H9 (cell line): Measurements from ENCODE around the gene TSPAN33. TPM values are rescaled to one million over a fixed set of nuclear protein-coding genes. Genes with fewer than 3 reads are reported as not detected.
"Not testable (repeated sequence)": the region's sequence is repeated elsewhere in the genome, so short reads cannot be mapped to it uniquely, and the experiment has no call there.

Experiments used
- DNase-seq: peaks from one replicate; pipeline ENCODE4 v3.0.0-alpha.2; 2017
- H2AFZ ChIP-seq: one replicate; pipeline ENCODE4 v1.6.1; 2013; ENCODE audit warnings: mild to moderate bottlenecking, low read length, control low read depth, moderate library complexity
- H2AK5ac ChIP-seq: 2 replicates; pipeline ENCODE4 v1.6.1; 2013; ENCODE audit warnings: low read length, control low read depth, mixed read lengths; ENCODE audit not compliant: insufficient read length
- H2BK120ac ChIP-seq: one replicate; pipeline ENCODE4 v1.6.1; 2013; ENCODE audit warnings: low read depth, mild to moderate bottlenecking, low read length, control low read depth, inconsistent platforms; ENCODE audit not compliant: poor library complexity, severe bottlenecking
- H2BK12ac ChIP-seq: 2 replicates; pipeline ENCODE4 v1.6.1; 2013; ENCODE audit warnings: low read length, control low read depth, mixed read lengths, low read depth; ENCODE audit not compliant: insufficient read length
- H2BK15ac ChIP-seq: 2 replicates; pipeline ENCODE4 v1.6.1; 2013; ENCODE audit warnings: low read depth, low read length, control low read depth
- H2BK20ac ChIP-seq: one replicate; pipeline ENCODE4 v1.6.1; 2013; ENCODE audit warnings: low read depth, mild to moderate bottlenecking, low read length, control low read depth, inconsistent platforms; ENCODE audit not compliant: poor library complexity, severe bottlenecking
- H2BK5ac ChIP-seq: 2 replicates; pipeline ENCODE4 v1.6.1; 2013; ENCODE audit warnings: low read length, control low read depth, mixed read lengths; ENCODE audit not compliant: insufficient read length
- H3K14ac ChIP-seq: 2 replicates; pipeline ENCODE4 v1.6.1; 2013; ENCODE audit warnings: low read length, control low read depth; ENCODE audit not compliant: insufficient read depth
- H3K18ac ChIP-seq: 2 replicates; pipeline ENCODE4 v1.6.1; 2013; ENCODE audit warnings: low read depth, mild to moderate bottlenecking, mixed read lengths, low read length, control low read depth; ENCODE audit not compliant: insufficient read length
- H3K23ac ChIP-seq: 2 replicates; pipeline ENCODE4 v1.6.1; 2013; ENCODE audit warnings: low read length, control low read depth, mixed read lengths, low read depth; ENCODE audit not compliant: insufficient read length
- H3K23me2 ChIP-seq: 2 replicates; pipeline ENCODE4 v1.6.1; 2013; ENCODE audit warnings: low read depth, mild to moderate bottlenecking, mixed read lengths, low read length, control low read depth; ENCODE audit not compliant: insufficient read length, poor library complexity, severe bottlenecking
- H3K27ac ChIP-seq: 2 replicates; pipeline ENCODE4 v1.5.1; 2013; ENCODE audit warnings: low read length, control low read depth, mixed read lengths, low read depth; ENCODE audit not compliant: insufficient read length
- H3K27me3 ChIP-seq: 2 replicates; pipeline ENCODE4 v1.6.1; 2013; ENCODE audit warnings: low read length, control low read depth, inconsistent platforms; ENCODE audit not compliant: insufficient read depth
- H3K4ac ChIP-seq: 2 replicates; pipeline ENCODE4 v1.6.1; 2013; ENCODE audit warnings: low read depth, mild to moderate bottlenecking, control low read depth, inconsistent platforms, low read length, moderate library complexity
- H3K4me1 ChIP-seq: 2 replicates; pipeline ENCODE4 v1.6.1; 2013; ENCODE audit warnings: low read length, control low read depth, inconsistent platforms; ENCODE audit not compliant: insufficient read depth
- H3K4me2 ChIP-seq: 2 replicates; pipeline ENCODE4 v1.6.1; 2013; ENCODE audit warnings: low read length, control low read depth, mixed read lengths; ENCODE audit not compliant: insufficient read length, insufficient read depth
- H3K56ac ChIP-seq: 2 replicates; pipeline ENCODE4 v1.6.1; 2013; ENCODE audit warnings: low read depth, mild to moderate bottlenecking, mixed read lengths, low read length, control low read depth; ENCODE audit not compliant: insufficient read length
- H3K79me1 ChIP-seq: 2 replicates; pipeline ENCODE4 v1.6.1; 2013; ENCODE audit warnings: low read depth, mild to moderate bottlenecking, moderate library complexity, low read length, control low read depth, inconsistent platforms; ENCODE audit not compliant: insufficient read depth, poor library complexity, severe bottlenecking
- H3K79me2 ChIP-seq: 2 replicates; pipeline ENCODE4 v1.6.1; 2013; ENCODE audit warnings: low read length, control low read depth, inconsistent platforms; ENCODE audit not compliant: insufficient read depth
- H3K9ac ChIP-seq: 2 replicates; pipeline ENCODE4 v1.6.1; 2013; ENCODE audit warnings: low read length, control low read depth, mixed read lengths; ENCODE audit not compliant: insufficient read length; ENCODE audit errors: extremely low read depth
- H3K9me3 ChIP-seq: one replicate; pipeline ENCODE4 v1.6.1; 2013; ENCODE audit warnings: low read depth, low read length, inconsistent platforms; ENCODE audit not compliant: control insufficient read depth
- H3T11ph ChIP-seq: one replicate; pipeline ENCODE4 v1.6.1; 2013; ENCODE audit warnings: mild to moderate bottlenecking, low read length, control low read depth, inconsistent platforms
- H4K20me1 ChIP-seq: one replicate; pipeline ENCODE4 v1.6.1; 2013; ENCODE audit not compliant: control insufficient read depth, insufficient read length, insufficient read depth
- H4K5ac ChIP-seq: 2 replicates; pipeline ENCODE4 v1.6.1; 2013; ENCODE audit warnings: low read depth, mild to moderate bottlenecking, mixed read lengths, low read length, control low read depth; ENCODE audit not compliant: insufficient read length
- H4K8ac ChIP-seq: replicated peaks from 2 replicates; pipeline ENCODE4 v1.6.1; 2013; ENCODE audit warnings: low read length, control low read depth, mixed read lengths, low read depth; ENCODE audit not compliant: insufficient read length
- H4K91ac ChIP-seq: 2 replicates; pipeline ENCODE4 v1.6.1; 2013; ENCODE audit warnings: low read depth, mild to moderate bottlenecking, moderate library complexity, mixed read lengths, low read length, control low read depth; ENCODE audit not compliant: insufficient read length
- H3K27ac Mint-ChIP-seq, 3 experiments: 2 replicates in 2 of 3; 3 replicates in 1 of 3; pipeline ENCODE4 v1.8.0; 2020 to 2021; ENCODE audit warnings: mixed read lengths in 3 of 3, mild to moderate bottlenecking in 1 of 3, moderate library complexity in 1 of 3
- H3K27me3 Mint-ChIP-seq: 2 replicates; pipeline ENCODE4 v1.8.0; 2021; ENCODE audit warnings: low read depth, mild to moderate bottlenecking, moderate library complexity, mixed read lengths
- H3K36me3 Mint-ChIP-seq, 3 experiments: 2 replicates in 2 of 3; 3 replicates in 1 of 3; pipeline ENCODE4 v1.8.0; 2020 to 2021; ENCODE audit warnings: low read depth in 3 of 3, mixed read lengths in 3 of 3; ENCODE audit not compliant: insufficient read depth in 1 of 3
- H3K4me1 Mint-ChIP-seq, 2 experiments: 2 replicates each; pipeline ENCODE4 v1.8.0; 2020; ENCODE audit warnings: mixed read lengths in 2 of 2
- H3K4me3 Mint-ChIP-seq, 2 experiments: 2 replicates in 1 of 2; 3 replicates in 1 of 2; pipeline ENCODE4 v1.8.0; 2020 to 2021; ENCODE audit warnings: mild to moderate bottlenecking in 2 of 2, mixed read lengths in 2 of 2, moderate library complexity in 1 of 2
- H3K9me3 Mint-ChIP-seq, 2 experiments: 2 replicates in 1 of 2; 3 replicates in 1 of 2; pipeline ENCODE4 v1.8.0; 2020; ENCODE audit warnings: mild to moderate bottlenecking in 2 of 2, mixed read lengths in 2 of 2, moderate library complexity in 1 of 2
- WGBS: extraction: QIAGEN DNeasy Blood & Tissue Kit; methylation state at CpG from one replicate; pipeline ENCODE4 v1.1.7; 2013; ENCODE audit warnings: missing lambda C conversion rate, low lambda C conversion rate, mixed read lengths; ENCODE audit not compliant: insufficient read length; ENCODE audit errors: extremely low coverage; 5-methylcytosine and 5-hydroxymethylcytosine counted together
- total RNA-seq: library from RNA; stranded (reverse); gene quantifications from 2 replicates; pipeline ENCODE4 v1.2.1, GENCODE V29; 2021
- TF ChIP-seq, protein P1 (sequence below): fragments of 200-600 bp; sonication (generic); conservative IDR thresholded peaks from 3 replicates; pipeline ENCODE4 v1.8.0; 2021; ENCODE audit warnings: antibody characterized with exemption, mild to moderate bottlenecking

TSPAN33 gene
- total RNA-seq, 1 experiment from 2014 or later = 34.7 TPM

DNA sequence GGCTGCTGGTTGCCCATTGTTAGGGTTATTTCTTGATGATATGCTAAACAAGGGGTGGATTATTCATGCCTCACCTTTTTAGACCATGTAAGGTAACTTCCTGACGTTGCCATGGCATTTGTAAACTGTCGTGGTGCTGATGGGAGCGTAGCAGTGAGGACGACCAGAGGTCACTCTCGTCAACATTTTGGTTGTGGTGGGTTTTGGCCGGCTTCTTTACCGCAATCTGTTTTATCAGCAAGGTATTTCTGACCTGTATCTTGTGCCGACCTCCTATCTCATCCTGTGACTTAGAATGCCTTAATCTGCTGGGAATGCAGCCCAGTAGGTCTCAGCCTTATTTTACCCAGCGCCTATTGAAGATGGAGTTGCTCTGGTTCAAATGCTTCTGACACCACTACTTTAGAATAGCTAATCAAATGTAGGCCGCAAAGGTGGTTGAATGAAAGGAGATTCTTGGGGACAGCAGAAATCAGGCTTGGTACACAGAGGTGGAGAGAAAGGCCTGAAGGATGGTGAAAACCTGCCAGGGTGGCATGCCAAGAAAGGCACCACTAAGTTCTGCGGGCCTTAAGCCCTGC is 26.0 kb downstream of the TSPAN33 start:
- H3K4ac ChIP-seq = no peak overlapping the region; the same call in 1 of the 2 replicates
- H2AK5ac ChIP-seq = no peak overlapping the region
- peaks cover 3 to 4% of the 10 kb centered on the region in 2 experiments; a peak in 3 of 5 replicates for H3K9me3 Mint-ChIP-seq
- no peak overlapping the region for H3K23ac ChIP-seq
- peak overlapping the region; percentile 78 for H3K18ac ChIP-seq
- no CpG with 5 or more reads among the region's 11 CpGs for WGBS
- H4K20me1 ChIP-seq = no peaks in the 10 kb centered on the region
- no peaks in the 10 kb centered on the region for H3K79me2 ChIP-seq
- no peak overlapping the region for H2BK5ac ChIP-seq
- H3T11ph ChIP-seq = peak overlapping the region; percentile 41
- H3K23me2 ChIP-seq = peaks cover 16% of the 10 kb centered on the region
- no peak overlapping the region for H3K56ac ChIP-seq
- H3K27me3 ChIP-seq = no peaks in the 10 kb centered on the region
- H4K5ac ChIP-seq = no peak overlapping the region
- no peak overlapping the region for H2AFZ ChIP-seq
- H3K9ac ChIP-seq = no peak overlapping the region
- H2BK120ac ChIP-seq = no peak overlapping the region
- TF ChIP-seq, protein P1, sequence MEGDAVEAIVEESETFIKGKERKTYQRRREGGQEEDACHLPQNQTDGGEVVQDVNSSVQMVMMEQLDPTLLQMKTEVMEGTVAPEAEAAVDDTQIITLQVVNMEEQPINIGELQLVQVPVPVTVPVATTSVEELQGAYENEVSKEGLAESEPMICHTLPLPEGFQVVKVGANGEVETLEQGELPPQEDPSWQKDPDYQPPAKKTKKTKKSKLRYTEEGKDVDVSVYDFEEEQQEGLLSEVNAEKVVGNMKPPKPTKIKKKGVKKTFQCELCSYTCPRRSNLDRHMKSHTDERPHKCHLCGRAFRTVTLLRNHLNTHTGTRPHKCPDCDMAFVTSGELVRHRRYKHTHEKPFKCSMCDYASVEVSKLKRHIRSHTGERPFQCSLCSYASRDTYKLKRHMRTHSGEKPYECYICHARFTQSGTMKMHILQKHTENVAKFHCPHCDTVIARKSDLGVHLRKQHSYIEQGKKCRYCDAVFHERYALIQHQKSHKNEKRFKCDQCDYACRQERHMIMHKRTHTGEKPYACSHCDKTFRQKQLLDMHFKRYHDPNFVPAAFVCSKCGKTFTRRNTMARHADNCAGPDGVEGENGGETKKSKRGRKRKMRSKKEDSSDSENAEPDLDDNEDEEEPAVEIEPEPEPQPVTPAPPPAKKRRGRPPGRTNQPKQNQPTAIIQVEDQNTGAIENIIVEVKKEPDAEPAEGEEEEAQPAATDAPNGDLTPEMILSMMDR = no peak
- H3K27ac Mint-ChIP-seq = peak overlapping the region in 2 of 3 experiments; percentile 85 to 87; a peak in 3 of 7 replicates
- peak overlapping the region; percentile 63 to 75; a peak in 4 of 5 replicates for H3K4me3 Mint-ChIP-seq
- H2BK20ac ChIP-seq = no peak overlapping the region
- H3K36me3 Mint-ChIP-seq = peaks cover 4 to 19% (median 15%) of the 10 kb centered on the region in 3 experiments; a peak in 5 of 7 replicates
- no peak overlapping the region for H2BK15ac ChIP-seq
- no peaks in the 10 kb centered on the region for H3K9me3 ChIP-seq
- H3K79me1 ChIP-seq = no peaks in the 10 kb centered on the region
- H4K8ac ChIP-seq = no peak overlapping the region
- peak; percentile 80 for DNase-seq
- no peak overlapping the region for H3K14ac ChIP-seq
- peak overlapping the region; percentile 46 for H3K27ac ChIP-seq
- H4K91ac ChIP-seq = no peak overlapping the region
- peaks cover 5% of the 10 kb centered on the region; the same call in 1 of the 2 replicates for H3K4me1 ChIP-seq
- H3K4me2 ChIP-seq = peak overlapping the region; percentile 57
- H2BK12ac ChIP-seq = no peak overlapping the region
- H3K27me3 Mint-ChIP-seq = peaks cover 2% of the 10 kb centered on the region; the same call in 1 of the 2 replicates
- peaks cover 36 to 38% of the 10 kb centered on the region in 2 experiments for H3K4me1 Mint-ChIP-seq

DNA sequence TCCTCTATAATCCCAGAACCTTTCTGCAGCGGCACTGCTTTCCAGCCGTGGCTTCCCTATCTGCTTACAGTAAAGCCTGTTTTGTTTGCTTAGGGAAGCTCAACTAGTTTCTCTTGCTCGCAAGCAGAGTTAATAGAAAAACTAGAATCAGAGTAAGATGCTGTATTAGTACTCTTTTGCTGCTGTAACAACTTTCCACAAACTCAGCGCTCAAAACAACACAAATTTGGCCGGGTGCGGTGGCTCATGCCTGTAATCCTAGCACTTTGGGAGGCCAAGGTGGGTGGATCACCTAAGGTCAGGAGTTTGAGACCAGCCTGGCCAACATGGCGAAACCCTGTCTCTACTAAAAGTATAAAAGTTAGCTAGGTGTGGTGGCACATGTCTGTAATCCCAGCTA is 29.4 kb downstream of the TSPAN33 start:
- H3K79me1 ChIP-seq, H2BK5ac ChIP-seq, H3K4ac ChIP-seq, H4K5ac ChIP-seq, DNase-seq, H3K4me2 ChIP-seq, H2BK120ac ChIP-seq, H3K27me3 ChIP-seq, H2BK15ac ChIP-seq, H3K36me3 Mint-ChIP-seq, H4K8ac ChIP-seq, H3K18ac ChIP-seq, H3K4me1 ChIP-seq, H3K9ac ChIP-seq, H4K20me1 ChIP-seq, H3K9me3 ChIP-seq, H2AK5ac ChIP-seq, H4K91ac ChIP-seq, H3K14ac ChIP-seq, H2BK20ac ChIP-seq, H3T11ph ChIP-seq, H2BK12ac ChIP-seq, H2AFZ ChIP-seq, H3K9me3 Mint-ChIP-seq, H3K27ac ChIP-seq, H3K4me3 Mint-ChIP-seq, H3K79me2 ChIP-seq, H3K56ac ChIP-seq, H3K27me3 Mint-ChIP-seq, H3K23ac ChIP-seq: not testable (repeated sequence)
- no CpG with 5 or more reads among the region's 7 CpGs for WGBS
- peaks cover 11% of the 10 kb centered on the region for H3K23me2 ChIP-seq
- Mint-ChIP-seq H3K4me1 (peaks cover 22% of the 10 kb centered on the region in 2 experiments), H3K27ac (peak overlapping the region in 1 of 3 experiments; percentile 31; a peak in 1 of 7 replicates)
